ENCODE results near the gene SLC7A8.
"Not testable (repeated sequence)": the region's sequence is repeated elsewhere in the genome, so short reads cannot be mapped to it uniquely, and the experiment has no call there.

Gene SLC7A8

GRCh38 chr14:23183479-23183878, at the start of gene SLC7A8:
Gene SLC7A8 (minus strand): TSS chr14:23183660. CDS start chr14:23182914, 746 bp downstream.
- H3K4me3 ChIP-seq (ENCODE audit: low read depth, low read length), result no peak within 1 kb of the TSS
- no peak for TF ChIP-seq CTCF (IDR thresholded peaks at IDR 0.05; ENCODE audit: borderline replicate concordance, insufficient read depth, low read depth, low read length)

GRCh38 chr14:23232241-23232808, 48.9 kb upstream of the SLC7A8 start:
- H3K4me3 ChIP-seq (ENCODE audit: low read depth, low read length), result not testable (repeated sequence)

GRCh38 chr14:23228812-23229211, 45.4 kb upstream of the SLC7A8 start:
- no peak for TF ChIP-seq CTCF (IDR thresholded peaks at IDR 0.05; ENCODE audit: borderline replicate concordance, insufficient read depth, low read depth, low read length)

GRCh38 chr14:23227566-23227965, 44.1 kb upstream of the SLC7A8 start:
- no peak for TF ChIP-seq CTCF (IDR thresholded peaks at IDR 0.05; ENCODE audit: borderline replicate concordance, insufficient read depth, low read depth, low read length)

More at GRCh38 chr14:23228812-23229211, 45.4 kb upstream of the SLC7A8 start:
- H3K4me3 ChIP-seq (ENCODE audit: low read depth, low read length), result no peak overlapping the region

GRCh38 chr14:23224958-23225357, 41.5 kb upstream of the SLC7A8 start:
- H3K4me3 ChIP-seq (ENCODE audit: low read depth, low read length), result not testable (repeated sequence)

More at GRCh38 chr14:23227566-23227965, 44.1 kb upstream of the SLC7A8 start:
- no peak overlapping the region for H3K4me3 ChIP-seq (ENCODE audit: low read depth, low read length)

- H3K4me3 ChIP-seq (ENCODE audit: low read depth, low read length), result no peak overlapping the region
- TF ChIP-seq CTCF (IDR thresholded peaks at IDR 0.05; ENCODE audit: borderline replicate concordance, insufficient read depth, low read depth, low read length), result no peak
These were observed 35.6 kb upstream of the SLC7A8 start for GRCh38 chr14:23219075-23219474.

GRCh38 chr14:23217032-23218020, 33.9 kb upstream of the SLC7A8 start:
- H3K4me3 ChIP-seq (ENCODE audit: low read depth, low read length), result no peak overlapping the region
- TF ChIP-seq CTCF (IDR thresholded peaks at IDR 0.05; ENCODE audit: borderline replicate concordance, insufficient read depth, low read depth, low read length), result no peak

- TF ChIP-seq CTCF (IDR thresholded peaks at IDR 0.05; ENCODE audit: borderline replicate concordance, insufficient read depth, low read depth, low read length), result no peak
- H3K4me3 ChIP-seq (ENCODE audit: low read depth, low read length), result no peak overlapping the region
These were observed 32.0 kb upstream of the SLC7A8 start for GRCh38 chr14:23215421-23215820.
